NCI-H446 treated with DMSO at 0.1 percent for 48 hours (cell line): Measurements from ENCODE around the gene BTG1.
"Not testable (repeated sequence)": the region's sequence is repeated elsewhere in the genome, so short reads cannot be mapped to it uniquely, and the experiment has no call there.

ENCODE experiments used
- DNase-seq: peaks from one replicate; lab custom pipeline; 2025; lab: John Stamatoyannopoulos, UW

Gene BTG1

GRCh38 chr12:92096346-92097136, 49.1 kb downstream of the BTG1 start:
- DNase-seq = no peak

- DNase-seq = no peak
Observed at GRCh38 chr12:92094751-92095161, 50.9 kb downstream of the BTG1 start.

DNA sequence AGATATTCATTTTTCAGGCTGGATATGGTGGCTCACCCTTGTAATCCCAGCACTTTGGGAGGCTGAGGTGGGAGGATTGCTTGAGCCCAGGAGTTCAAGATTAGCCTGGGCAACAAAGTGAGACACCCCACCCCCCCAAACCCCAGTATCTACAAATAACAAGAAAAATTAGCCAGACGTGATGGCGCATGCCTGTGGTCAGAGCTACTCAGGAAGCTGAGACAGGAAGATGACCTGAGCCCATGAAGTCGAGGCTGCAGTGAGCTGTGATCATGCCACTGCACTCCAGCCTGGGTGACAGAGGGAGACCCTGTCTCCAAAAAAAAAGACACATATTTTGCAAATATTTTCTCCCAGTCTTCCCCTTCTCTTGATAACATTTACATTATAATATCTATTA, 51.3 kb downstream of the BTG1 start:
- not testable (repeated sequence) for DNase-seq
